HepG2 (cell line): ENCODE results near the gene TENM3. TPM values are rescaled to one million over a fixed set of nuclear protein-coding genes. Genes with fewer than 3 reads are reported as not detected.

Source experiments
- ATAC-seq: fragments of 200-7000 bp; cut with Tn5 transposase; 3 replicates; pipeline ENCODE4 v1.9.1; 2020; ENCODE audit warnings: mild to moderate bottlenecking, moderate library complexity
- BruUV-seq: library from RNA; stranded (reverse); fragments of 400-500 nt; replicated peaks from 2 replicates; lab custom pipeline; 2021; lab: Mats Ljungman, UMichigan
- CTCF ChIA-PET: fragments of 300-600 bp; formaldehyde crosslinking; extraction: SDS; loops from one replicate; lab custom pipeline; 2021; ENCODE audit warnings: low total read pairs, inconsistent platforms, low intra/inter-chr PET ratio; lab: Yijun Ruan, JAX
- POLR2A ChIA-PET: fragments of 350-600 bp; sonication (Branson Sonifier 250); formaldehyde crosslinking; loops from one replicate; lab custom pipeline; 2020; ENCODE audit warnings: antibody characterized with exemption, inconsistent platforms; lab: Yijun Ruan, JAX
- DNase-seq: peaks from one replicate; pipeline ENCODE4 v3.0.0-alpha.2; 2015; ENCODE audit warnings: low spot score
- FAIRE-seq: peaks from 3 replicates; lab custom pipeline; 2011; peaks lifted over from hg19 to GRCh38; lab: Jason Lieb, UNC
- H2AFZ ChIP-seq: one replicate; pipeline ENCODE4 v1.6.1; 2011; ENCODE audit warnings: low read length, inconsistent platforms
- H3K27ac ChIP-seq: fragments of 300-600 bp; 3 replicates; pipeline ENCODE4 v1.8.0; 2011; ENCODE audit warnings: mixed run types, mild to moderate bottlenecking, mixed read lengths, low read length, inconsistent platforms; ENCODE audit not compliant: insufficient read depth; ENCODE audit errors: extremely low read length
- H3K27me3 ChIP-seq, 2 experiments: fragments of 200-600 bp in 1 of 2; 2 replicates in 1 of 2; 3 replicates in 1 of 2; pipeline versions ENCODE4 v1.6.0 to v1.8.0; 2011; ENCODE audit warnings: low read length in 2 of 2, mild to moderate bottlenecking in 2 of 2, moderate library complexity in 2 of 2, inconsistent platforms in 1 of 2; ENCODE audit not compliant: insufficient read depth in 2 of 2, control insufficient read depth in 1 of 2
- H3K36me3 ChIP-seq, 2 experiments: fragments of 200-600 bp in 1 of 2; replicated peaks in 1 of 2; 2 replicates in 1 of 2; 3 replicates in 1 of 2; pipeline versions ENCODE4 v1.5.1 to v1.8.0; 2011; ENCODE audit warnings: low read length in 2 of 2, inconsistent platforms in 1 of 2; ENCODE audit not compliant: insufficient read depth in 2 of 2, control insufficient read depth in 1 of 2
- H3K4me1 ChIP-seq: 2 replicates; pipeline ENCODE4 v1.5.1; 2012; ENCODE audit warnings: low read length, inconsistent platforms; ENCODE audit not compliant: insufficient read depth
- H3K4me2 ChIP-seq: 2 replicates; pipeline ENCODE4 v1.6.0; 2011; ENCODE audit warnings: low read depth, low read length, inconsistent platforms
- H3K4me3 ChIP-seq, 3 experiments: fragments of 200-600 bp in 1 of 3; sonication (generic), shearing (Covaris generic) in 1 of 3; replicated peaks in 1 of 3; 2 replicates each; pipeline ENCODE4 v1.5.1; 2011 to 2016; ENCODE audit warnings: low read length in 3 of 3, inconsistent platforms in 2 of 3, low read depth in 2 of 3, mild to moderate bottlenecking in 2 of 3, control low read depth in 1 of 3, mixed read lengths in 1 of 3; ENCODE audit not compliant: insufficient read depth in 1 of 3
- H3K79me2 ChIP-seq: one replicate; pipeline ENCODE4 v1.6.1; 2011; ENCODE audit warnings: low read length, inconsistent platforms; ENCODE audit not compliant: insufficient read depth
- H3K9ac ChIP-seq: 2 replicates; pipeline ENCODE4 v1.6.0; 2011; ENCODE audit warnings: mild to moderate bottlenecking, low read depth, low read length, inconsistent platforms; ENCODE audit not compliant: insufficient read depth
- H3K9me3 ChIP-seq: 2 replicates; pipeline ENCODE4 v1.5.1; 2012; ENCODE audit warnings: mild to moderate bottlenecking, low read length
- H4K20me1 ChIP-seq: 2 replicates; pipeline ENCODE4 v1.6.0; 2011; ENCODE audit warnings: inconsistent platforms, mild to moderate bottlenecking, low read length, moderate library complexity; ENCODE audit not compliant: insufficient read depth
- ARID5B ChIP-seq: IDR thresholded peaks from 2 replicates; pipeline ENCODE4 v1.4.0; 2020; ENCODE audit warnings: mild to moderate bottlenecking, missing genetic modification reagents
- CTCF ChIP-seq: sonication (generic); formaldehyde crosslinking; IDR thresholded peaks from 2 replicates; pipeline ENCODE4 v1.5.0; 2020; ENCODE audit warnings: mild to moderate bottlenecking, missing genetic modification reagents, moderate library complexity
- DNMT1 ChIP-seq: sonication (generic); formaldehyde crosslinking; IDR thresholded peaks from 2 replicates; pipeline ENCODE4 v1.5.1; 2020; ENCODE audit warnings: mild to moderate bottlenecking, missing genetic modification reagents
- NR2F6 ChIP-seq, 2 experiments: IDR thresholded peaks; 2 replicates each; pipeline ENCODE4 v1.6.1; 2016; ENCODE audit warnings: antibody characterized with exemption in 1 of 2, mild to moderate bottlenecking in 1 of 2
- PAWR ChIP-seq: sonication (generic); formaldehyde crosslinking; IDR thresholded peaks from 2 replicates; pipeline ENCODE4 v1.4.0; 2020; ENCODE audit warnings: missing genetic modification reagents, mild to moderate bottlenecking, borderline replicate concordance
- ZNF367 ChIP-seq: sonication (generic); formaldehyde crosslinking; IDR thresholded peaks from 2 replicates; pipeline ENCODE4 v1.4.0; 2020; ENCODE audit warnings: missing genetic modification reagents, borderline replicate concordance
- ZNF451 ChIP-seq: sonication (generic); formaldehyde crosslinking; IDR thresholded peaks from 2 replicates; pipeline ENCODE4 v1.5.0; 2020; ENCODE audit warnings: mild to moderate bottlenecking, missing genetic modification reagents
- WGBS: methylation state at CpG from one replicate; pipeline ENCODE4 v1.1.6; 2017; ENCODE audit warnings: low lambda C conversion rate; 5-methylcytosine and 5-hydroxymethylcytosine counted together
- in situ Hi-C: cut with HindIII; loops from 2 replicates; pipeline ENCODE4 v1.10.0; 2017; ENCODE audit warnings: low pct_unique_long_range_greater_than_20kb; ENCODE audit not compliant: extremely low pct_ligation_motif_present
- intact Hi-C: fragments of 100-400 bp; cut with micrococcal nuclease; formaldehyde crosslinking; loops from one replicate; pipeline ENCODE4 v1.10.0; 2022; ENCODE audit not compliant: unreplicated experiment
- polyA plus RNA-seq, 8 experiments: library from polyadenylated mRNA; depleted of rRNA in 3 of 8; stranded (reverse) in 7 of 8; unstranded in 1 of 8; fragments of >200 nt; fragmentation: Illumina TruSeq in 4 of 8; extraction: Trizol in 4 of 8; gene quantifications; 2 replicates each; pipeline versions ENCODE4 v1.2.1 to v1.2.3, GENCODE V29; 2011 to 2016; ENCODE audit warnings: low read depth in 4 of 8, missing spikeins in 1 of 8, mixed read lengths in 1 of 8; ENCODE audit not compliant: insufficient read depth in 1 of 8
- total RNA-seq, 5 experiments: library from RNA; depleted of rRNA; stranded (reverse); fragments of >200 nt; fragmentation: Illumina TruSeq; extraction: Trizol; gene quantifications; 2 replicates each; pipeline ENCODE4 v1.2.3, GENCODE V29; 2016; ENCODE audit warnings: low read depth in 1 of 5

The TENM3 gene
- total and polyA plus RNA-seq, 2 of the 13 experiments (the other 11 are each of a cell fraction or from before 2014, with no cell fraction given): 0.04 TPM; not detected in 1

GRCh38 chr4:182758273-182758672 is 515.1 kb downstream of the TENM3 start (continued):
- TF ChIP-seq ARID5B (CRISPR knock-in tag) (no peak), NR2F6 (IDR thresholded peaks at IDR 0.05) (no peak), NR2F6 (CRISPR knock-in tag; IDR thresholded peaks at IDR 0.05) (no peak), ZNF451 (CRISPR knock-in tag) (no peak), PAWR (CRISPR knock-in tag) (no peak)
- TF ChIP-seq, all 625 proteins: peak for 0

- DNase-seq: no peak
- 55% methylated on average over 6 of the region's 6 CpGs for WGBS
- H3K27me3 ChIP-seq: peaks cover 2 to 7% of the 10 kb centered on the region in 2 experiments; a peak in 3 of 5 replicates
- no peak overlapping the region for H3K9ac ChIP-seq
- H3K4me1 ChIP-seq: no peaks in the 10 kb centered on the region
- H4K20me1 ChIP-seq: no peaks in the 10 kb centered on the region
- no peak overlapping the region for H3K4me2 ChIP-seq
- no peak overlapping the region for H3K27ac ChIP-seq
- H3K36me3 ChIP-seq: no peaks in the 10 kb centered on the region
- ATAC-seq: no peak
- FAIRE-seq: no peak
- H3K79me2 ChIP-seq: no peaks in the 10 kb centered on the region
- POLR2A ChIA-PET: no interaction called here
- no TSS peak for BruUV-seq
- H3K4me3 ChIP-seq: no peak overlapping the region
- H3K9me3 ChIP-seq: no peaks in the 10 kb centered on the region
- intact Hi-C loops: no loop called here
- no peak overlapping the region for H2AFZ ChIP-seq
- TF ChIP-seq CTCF (CRISPR knock-in tag): no peak
- no peak for TF ChIP-seq DNMT1 (CRISPR knock-in tag)
- TF ChIP-seq ZNF367: no peak
- TF ChIP-seq, all 625 proteins: peak for 0
- in situ Hi-C loops: no loop called here
- CTCF ChIA-PET: no interaction called here
These were observed 517.4 kb downstream of the TENM3 start for GRCh38 chr4:182760551-182761043.
